NK-92 treated with Interleukin-12 subunit alpha and Interleukin-12 subunit beta, amount 100 ng/mL, for 24 hours (cell line): ENCODE measurements around the gene ACSS1.

Experiments used
- DNase-seq: peaks from one replicate; lab custom pipeline; 2025; lab: John Stamatoyannopoulos, UW

ACSS1 gene

DNA sequence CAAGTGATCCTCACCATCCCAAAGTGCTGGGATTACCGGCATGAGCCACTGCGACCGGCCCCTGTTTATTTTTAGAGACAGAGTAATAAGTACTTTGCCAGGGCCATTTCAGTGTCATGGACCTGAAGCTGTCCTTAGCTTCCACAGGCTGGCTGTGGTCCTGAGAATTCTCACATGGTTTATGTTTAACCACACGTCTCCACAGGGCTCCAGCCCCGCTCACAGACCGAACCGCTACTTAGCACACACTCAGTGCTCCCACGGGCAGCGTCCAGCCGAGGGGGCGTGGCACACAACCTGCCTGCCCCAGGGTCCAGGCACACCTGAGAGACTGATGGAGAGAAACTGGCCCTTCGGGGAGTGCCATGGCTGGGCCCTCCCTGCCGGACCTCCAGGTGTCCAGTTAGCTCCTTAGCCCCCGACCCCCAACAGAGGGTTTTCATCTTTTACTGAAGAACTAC lies 11.7 kb downstream of the ACSS1 start:
- DNase-seq, result no peak

DNA sequence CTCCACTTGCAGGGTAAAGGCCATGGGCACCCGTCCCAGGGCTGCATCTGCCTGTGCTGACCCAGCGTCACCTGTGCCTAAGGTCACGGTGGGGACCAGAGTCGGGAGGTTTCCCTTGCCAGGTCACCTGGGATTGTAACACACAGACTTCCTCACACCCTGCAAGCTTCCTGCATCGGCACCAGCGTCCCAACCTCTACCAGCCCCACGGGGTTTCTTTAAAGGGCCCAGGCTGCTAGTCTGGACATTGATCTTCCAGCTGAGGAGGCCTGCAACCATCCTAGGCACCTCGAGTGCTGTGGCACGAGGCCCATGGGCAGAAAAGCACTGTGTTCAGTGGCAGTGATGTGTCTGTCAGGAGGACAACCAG lies 12.6 kb downstream of the ACSS1 start:
- DNase-seq, result no peak

DNA sequence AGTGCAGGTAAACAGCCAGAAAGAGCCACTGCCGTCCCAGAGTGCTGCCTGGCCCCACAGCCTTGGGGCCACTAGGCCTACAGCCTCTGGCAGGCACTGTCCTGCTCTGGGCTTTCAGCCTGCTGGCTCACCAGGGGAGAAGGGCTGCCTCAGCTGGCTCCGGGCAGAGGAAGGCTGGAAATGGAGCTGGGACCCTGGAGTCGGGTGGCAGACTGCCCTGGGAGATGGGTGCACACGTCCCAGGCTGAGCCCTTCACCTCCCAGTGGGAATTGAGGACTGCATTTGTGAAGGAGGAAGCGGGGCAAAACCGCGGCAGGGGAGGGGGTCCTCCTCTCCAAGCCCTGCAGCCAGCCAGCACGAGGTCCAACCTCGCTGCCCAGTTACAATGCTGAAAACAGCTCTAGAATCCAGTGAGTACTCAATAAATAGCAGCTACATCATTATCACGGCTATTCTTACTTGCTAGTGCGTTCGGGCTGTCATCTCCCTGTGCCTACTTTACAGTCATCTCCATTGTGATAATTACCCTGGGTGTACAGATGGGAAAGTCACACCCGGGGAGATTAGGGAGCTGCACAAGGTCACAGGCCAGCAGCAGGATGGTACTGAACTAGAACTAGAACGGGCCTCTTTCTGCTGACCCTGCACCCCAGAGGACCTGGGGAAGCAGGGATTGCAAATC lies 13.1 kb downstream of the ACSS1 start:
- no peak for DNase-seq

DNA sequence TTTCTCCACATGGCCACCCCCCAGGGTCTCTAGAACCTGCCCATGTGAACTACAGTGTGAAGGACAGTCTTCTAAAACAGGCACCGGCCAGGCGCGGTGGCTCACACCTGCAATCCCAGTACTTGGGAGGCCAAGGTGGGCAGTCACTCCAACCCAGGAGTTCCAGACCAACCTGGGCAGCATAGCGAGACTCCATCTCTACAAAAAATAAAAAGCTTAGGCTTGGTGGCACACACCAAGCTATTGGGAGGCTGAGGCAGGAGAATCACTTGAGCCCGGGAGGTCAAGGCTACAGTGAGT lies 13.7 kb downstream of the ACSS1 start:
- DNase-seq, result no peak

DNA sequence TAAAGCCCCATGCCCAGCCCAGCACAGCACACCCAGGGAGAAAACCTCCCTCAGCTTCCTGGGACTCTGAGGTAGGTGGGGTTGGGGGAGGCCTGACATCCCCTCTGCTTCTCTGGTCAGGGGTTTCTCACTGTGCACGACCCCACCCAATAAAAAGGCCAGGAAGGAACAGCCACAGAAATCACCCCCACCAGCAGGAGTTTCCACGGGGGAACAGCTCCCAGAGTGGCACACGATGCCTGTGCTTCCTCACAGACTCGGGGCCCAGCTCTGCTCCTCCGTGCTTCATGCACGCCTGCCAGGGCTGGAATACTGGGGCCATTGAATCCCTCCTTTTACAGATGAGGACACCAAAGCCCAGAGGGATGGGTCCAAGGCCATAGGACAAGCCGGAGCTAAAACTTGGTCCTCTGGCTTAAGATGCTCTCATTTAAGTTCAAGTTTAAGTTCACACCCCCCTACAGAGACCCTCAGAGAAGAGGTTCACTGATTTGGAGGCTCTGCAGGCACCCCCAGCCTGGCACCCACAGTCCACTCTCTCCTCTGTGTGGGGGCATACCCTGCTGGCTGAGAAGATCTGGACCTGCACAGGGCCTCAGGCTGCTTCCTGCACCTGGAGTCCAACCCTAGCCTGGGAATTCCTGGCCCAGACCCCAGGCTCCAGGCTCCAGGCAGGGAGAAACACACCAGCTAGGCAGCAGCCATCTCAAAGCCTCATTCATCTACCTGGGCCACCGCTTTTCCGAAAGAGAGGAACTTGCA lies 14.3 kb downstream of the ACSS1 start:
- no peak for DNase-seq

DNA sequence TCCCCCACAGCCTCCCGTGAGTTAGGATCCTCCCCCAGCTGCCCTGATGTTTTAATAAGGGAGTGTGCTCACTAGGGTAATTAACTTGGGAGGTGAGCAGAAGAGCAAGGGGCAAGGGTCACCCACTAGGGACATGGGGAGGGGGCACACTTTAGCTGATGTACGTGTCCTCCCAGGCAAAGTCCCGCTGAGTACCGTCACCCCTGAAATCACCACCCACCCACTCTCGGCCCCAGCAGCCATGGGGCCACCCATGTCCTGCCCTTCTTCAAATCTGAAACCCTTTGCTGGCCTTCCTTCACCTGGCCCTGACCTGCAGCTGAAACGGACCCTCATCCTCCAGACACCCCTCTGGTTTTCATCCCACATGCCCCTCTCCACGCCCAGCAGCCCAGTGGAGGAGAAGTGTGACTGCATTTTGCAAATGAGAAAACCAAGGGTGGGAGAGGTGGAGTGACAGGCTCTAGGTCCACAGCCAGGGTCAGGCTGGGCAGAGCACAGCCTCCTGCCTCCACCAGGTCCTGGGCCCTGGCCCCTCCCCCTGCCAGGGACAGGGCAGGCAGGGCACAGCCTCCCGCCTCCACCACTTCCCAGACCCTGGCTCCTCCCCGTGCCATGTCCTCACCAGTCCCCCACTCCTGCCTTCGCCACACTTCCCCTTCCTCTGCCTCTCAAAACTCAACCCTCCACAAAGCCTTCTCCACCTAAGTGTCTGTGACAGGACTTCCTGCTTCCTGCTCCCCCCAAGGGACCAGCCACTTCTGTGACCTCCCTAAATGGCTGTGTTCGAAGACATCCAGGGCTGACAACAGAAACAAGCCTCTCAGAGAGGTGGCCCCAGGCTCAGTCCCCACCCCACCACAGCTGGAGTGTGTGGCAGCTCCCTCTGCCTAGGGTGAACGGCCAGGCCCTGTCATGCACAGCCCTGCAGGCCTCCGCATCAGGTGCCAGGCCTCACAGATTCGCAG lies 15.1 kb downstream of the ACSS1 start:
- DNase-seq, result no peak

DNA sequence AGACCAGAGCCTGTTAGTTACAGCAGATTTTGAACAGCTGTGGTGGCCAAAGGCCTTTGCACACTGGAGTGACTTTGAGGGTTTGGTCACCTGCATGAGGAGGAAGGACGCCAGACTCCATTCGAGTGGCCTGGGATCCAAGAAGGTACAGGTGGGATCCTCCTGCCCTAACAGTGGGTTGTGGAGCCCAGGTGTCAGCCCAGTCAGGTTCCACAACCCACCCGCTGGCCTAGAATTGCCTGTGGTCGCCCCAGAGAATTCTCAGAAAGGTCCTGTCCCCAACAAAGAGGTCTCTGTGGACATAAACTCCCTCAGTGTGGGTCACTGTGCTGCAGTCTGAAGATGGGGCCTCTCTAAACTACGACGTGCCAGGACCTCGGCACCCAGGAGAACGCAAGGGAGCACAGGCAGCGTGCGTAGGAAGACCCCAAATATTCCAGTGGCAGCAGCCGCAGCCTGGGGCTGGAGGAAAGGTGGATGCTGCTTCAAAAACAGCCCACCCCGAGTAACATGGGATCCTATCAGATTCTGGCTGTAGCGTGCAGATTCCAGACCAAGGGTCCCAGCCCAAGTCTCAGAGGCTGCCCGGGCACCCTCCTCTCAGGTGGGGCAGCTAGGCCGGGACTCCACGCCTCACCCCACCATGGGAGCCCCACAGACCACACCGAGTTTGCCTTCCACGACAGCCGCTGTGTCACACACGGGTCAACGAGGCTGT lies 16.0 kb downstream of the ACSS1 start:
- DNase-seq, result no peak

DNA sequence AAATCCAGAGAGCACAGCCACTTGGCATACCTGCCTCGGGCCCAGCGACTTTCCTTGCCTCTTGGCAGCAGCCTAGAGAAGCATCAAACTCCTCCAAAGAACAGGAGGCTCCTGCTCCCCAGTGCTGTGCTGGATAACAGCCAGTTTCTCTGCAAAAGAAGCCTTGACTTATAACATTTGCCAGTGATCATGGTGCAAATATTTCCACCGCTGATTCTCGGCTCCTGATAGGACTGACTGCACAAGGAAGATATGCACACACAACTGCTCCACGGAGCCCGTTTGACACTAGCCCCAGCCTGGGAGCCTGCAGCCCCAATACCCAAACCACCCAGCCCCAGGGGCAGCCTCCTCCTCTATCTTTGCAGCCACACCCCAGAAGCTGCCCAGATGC lies 17.5 kb downstream of the ACSS1 start:
- no peak for DNase-seq

DNA sequence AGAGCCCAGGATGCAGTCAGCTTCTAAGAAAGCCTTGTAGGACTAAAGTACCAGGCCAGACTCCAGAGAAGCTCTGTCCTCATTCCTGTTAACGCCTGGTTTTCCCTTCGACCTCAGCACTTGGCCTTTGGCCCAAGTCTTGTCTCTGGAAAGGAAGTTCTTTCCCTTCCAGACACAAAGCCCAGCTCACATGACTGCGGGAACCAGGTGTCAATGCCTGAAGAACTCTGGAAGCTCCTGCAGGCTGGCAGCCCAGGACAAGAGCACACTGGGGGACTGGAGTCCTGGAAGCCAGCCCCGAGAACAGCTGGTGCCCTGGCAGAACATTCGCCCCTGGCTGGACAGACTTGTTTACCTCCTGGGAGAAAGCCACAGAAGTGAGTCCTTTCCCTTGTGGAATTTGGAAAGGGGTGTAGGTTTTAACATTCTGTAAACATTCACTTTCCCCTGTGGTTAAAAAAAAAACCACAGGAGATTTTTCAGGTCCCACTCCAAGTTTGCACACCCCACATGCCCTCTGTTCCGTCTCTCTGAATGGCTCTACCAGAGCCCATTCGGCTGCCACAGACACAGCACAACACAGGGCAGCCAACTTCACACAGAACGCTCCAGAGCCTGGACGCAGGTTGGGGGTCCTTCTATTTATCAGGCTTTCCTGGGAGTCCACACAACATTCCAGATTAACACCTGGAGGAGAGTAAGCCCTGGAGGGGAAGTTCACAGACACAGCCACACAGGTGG lies 18.1 kb downstream of the ACSS1 start:
- DNase-seq, result no peak

DNA sequence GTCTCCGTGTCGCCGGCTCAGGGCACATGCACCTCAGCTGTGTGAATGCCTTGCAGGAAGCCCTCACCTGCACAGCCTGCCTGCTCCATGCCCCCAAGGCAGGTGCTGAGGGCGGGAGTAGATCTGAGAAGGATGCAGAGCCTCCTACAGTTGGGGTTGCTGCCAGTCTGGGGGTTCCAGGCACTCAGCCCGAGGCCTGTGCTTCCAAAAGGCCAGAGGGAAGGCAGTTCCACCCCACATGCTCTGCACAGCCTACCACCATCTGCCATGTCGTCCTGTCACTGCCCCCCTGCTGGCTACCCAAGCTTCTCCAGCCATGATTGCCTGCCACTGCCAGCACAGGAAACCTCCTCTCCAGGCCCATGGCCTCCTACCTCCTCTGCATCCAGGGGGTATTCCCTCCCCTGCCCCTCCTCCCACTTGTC lies 19.3 kb downstream of the ACSS1 start:
- no peak for DNase-seq

DNA sequence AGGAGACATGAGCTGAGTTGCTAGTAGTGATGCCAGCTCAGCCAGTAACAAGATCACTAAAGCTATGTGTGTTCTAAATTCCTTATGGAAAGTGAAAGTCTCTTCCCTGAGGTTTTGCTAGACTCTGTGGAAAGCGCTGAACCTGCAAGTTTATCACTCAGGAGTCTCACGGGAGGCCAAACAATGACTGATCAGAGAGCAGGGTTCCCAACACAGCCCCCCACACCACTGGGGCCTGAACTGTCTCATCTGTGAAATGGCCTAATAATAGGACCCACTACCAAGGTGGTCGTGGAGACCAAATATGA lies 19.9 kb downstream of the ACSS1 start:
- no peak for DNase-seq

DNA sequence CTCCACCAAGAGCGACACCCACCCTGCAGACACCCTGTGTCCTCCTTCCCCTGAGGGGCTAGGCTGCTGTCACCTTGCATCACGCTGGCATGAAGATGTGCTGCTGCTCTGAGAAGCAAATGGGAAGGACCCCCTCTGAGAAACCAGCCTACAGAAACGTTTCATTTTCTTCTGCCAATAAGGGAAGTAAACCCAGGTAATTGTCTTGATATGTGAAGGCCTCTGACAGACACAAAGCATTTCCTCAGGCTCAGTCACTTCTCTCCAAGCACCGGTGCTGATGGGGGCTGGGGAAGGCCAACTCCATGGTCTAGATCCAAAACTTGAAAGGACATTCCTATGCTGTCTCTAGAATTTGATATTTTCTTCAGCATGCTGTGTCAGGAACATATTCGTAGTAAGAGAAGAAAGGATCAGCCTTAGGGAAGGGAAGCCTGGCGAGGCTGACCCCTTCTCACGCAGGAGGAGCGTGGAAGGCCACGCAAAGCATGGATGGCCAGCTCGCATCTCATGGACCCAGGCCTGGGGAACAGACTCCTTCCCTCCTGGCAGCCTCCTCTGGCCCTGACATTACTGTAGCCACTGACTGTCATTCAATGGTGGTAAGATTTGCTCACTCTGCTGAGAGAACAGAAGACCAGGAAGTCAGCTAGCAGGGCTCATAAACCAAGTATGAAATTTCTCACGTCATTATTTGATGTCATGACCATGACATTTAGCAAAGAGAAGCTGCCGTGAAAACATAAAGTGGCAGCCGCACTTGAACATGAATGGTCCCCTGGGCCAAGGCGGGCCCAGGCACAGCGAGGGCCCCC lies 20.4 kb downstream of the ACSS1 start:
- no peak for DNase-seq

DNA sequence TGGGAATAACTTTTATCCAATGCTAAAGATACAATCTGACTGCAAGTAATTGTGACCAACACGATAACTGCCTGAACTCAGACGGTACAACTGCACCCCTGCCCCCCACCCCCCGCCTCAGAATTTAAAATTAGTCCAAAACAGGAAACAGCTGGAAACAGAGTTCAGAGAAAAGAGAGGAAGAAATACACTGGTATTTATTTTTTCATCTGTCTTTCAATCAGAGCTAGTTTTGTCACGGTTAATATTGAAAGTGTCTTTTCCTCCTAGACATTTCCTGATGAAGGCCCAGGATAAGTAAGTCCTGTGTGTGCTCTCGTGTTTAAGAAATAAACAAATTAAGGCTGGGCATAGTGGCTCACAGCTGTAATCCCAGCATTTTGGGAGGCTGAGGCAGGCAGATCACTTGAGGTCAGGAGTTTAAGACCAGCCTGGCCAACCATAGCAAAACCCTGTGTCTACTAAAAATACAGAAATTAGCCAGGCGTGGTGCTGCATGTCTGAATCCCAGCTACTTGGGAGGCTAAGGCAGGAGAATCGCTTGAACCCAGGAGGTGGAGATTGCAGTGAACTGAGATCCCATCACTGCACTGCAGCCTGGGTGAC lies 21.5 kb downstream of the ACSS1 start:
- no peak for DNase-seq

DNA sequence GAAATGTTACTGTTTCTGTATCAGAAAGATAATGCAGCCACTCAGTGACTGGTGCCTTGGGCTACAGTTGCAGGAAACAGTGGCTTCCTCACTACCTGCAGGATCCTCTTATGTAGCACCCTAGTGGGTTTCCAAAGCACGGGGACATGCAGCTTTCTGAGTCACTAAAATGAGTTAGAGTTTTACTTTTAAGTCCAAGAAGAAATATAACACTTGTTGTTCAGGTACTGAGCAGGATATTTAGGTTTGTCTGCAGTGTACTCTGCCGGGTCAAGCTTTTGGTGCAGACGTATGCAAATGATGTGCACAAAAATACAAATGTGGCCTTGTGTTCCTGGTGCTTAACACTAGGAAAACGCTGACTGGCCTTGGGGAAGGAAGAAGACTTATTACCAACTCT lies 22.0 kb downstream of the ACSS1 start:
- no peak for DNase-seq

DNA sequence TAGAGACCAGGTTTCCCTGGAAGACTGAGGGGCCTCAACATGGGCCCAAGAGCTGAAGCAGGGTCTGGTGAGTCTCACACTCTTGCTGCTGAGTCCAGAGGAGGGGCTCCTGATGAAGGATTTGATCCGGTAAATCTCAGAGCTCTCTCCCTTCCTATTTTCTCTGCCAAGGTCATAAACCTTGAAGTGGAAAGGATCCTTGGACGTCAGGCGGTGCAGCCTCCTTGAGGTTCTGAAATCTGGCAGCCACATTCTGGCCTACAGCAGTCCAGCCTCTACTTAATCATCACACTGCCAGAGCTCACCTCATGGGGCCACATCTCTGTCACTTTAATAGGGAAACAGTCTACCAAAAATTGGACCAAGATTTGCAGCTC lies 24.0 kb downstream of the ACSS1 start:
- DNase-seq, result no peak

DNA sequence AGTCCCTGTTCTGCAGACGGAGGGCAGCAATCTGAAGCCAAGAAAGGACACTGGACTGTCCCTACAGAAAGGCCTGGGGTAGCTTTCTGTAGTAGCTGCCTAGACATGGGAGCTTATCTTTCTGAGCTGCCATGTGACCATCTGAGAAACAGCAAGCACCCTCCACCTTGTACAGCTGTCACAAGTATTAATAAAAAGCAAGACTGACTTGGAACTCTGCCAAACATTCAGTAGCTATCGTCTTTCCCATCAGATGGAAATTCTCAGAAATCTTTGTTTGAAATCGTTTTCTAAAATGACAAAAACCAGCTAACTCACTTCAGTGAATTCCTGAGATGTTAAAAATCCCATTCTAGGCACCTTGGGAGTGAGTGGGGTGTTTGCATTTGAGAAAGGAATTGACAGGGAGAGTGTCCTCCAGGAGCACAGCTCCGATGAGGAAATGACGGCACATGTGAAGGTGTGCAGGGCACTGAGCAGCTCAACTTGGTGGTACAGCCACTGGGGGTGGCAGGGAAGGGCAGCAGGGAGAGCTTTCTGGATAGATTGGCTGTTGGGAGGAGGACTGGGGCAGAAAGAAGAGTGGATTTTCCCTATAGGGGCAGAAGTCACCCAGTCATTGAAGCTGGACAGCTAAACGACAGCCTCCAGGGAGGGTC lies 24.5 kb downstream of the ACSS1 start:
- DNase-seq, result no peak

DNA sequence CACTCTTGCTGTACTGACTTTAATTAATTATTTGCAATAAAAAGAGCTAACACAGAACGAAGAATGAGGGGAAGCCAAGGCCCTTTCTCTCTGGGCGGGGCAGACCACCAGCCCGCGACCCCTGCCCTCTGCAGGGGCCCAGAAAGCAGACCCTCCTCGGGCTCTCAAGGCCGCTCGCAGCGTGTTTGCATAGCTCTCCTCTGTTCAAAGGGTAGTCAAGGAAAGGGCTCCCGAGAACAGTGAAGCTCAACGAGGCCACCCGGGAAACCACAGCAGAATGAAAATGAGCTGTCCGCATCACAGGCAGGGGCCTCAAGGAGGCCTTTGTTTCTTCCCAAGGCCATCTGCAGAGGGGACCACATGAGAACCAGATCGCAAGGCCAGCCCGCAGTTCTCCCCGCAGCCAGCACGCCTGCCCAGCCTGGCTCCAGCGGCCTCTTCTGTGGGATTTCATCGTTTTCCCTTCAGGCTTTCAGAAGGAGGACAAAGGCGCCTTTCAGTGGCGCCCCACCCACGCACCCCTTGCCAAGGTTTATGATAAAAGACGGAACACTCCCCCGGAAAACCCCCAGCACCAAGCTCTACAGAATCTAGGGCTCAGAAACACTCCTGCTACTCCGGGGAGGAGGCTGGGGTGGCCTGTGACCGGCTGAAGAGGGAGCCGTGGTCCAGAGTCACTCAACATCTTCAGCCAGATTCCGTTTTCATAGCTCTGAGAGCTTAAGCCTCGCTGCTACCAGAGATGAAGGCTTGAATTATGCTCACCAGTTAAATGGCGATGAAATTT lies 25.3 kb downstream of the ACSS1 start:
- no peak for DNase-seq

DNA sequence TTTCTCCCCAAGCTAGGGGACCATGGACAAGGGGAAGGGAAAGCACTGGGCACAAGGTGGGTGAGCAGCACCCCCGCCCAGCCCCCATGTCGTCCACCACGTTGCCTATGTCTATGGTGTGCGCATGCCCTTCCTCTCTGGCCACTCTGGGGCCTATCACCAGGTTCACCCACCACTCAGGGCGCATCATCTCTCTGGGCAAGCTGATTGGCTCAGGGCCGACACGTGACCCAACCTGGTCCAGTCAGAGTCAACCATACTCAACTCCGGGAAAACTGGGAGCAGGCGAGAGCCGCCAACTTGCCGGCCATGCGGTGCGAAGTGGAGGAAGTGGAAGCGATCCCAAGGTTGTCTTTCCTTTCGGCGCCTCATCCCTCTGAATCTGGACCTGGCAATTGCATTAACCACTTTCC lies 25.9 kb downstream of the ACSS1 start:
- DNase-seq, result no peak

DNA sequence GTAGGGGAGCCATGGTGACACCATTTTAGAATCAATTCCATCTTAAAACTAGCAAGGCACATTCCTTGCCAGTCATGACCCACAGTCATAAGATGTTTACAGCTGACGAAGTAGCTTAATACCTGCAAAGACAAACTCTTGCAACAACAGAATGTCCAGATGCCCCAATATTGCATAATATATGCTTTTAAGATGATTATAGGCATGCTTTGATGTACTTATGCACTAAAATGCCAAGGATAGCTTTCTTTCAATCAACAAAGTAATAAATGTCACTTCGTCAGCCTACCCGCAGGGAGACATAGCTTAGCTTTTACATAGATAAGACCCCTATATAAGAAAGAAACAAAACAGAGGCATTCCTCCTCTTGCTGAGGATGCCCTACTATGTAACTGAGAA lies 26.7 kb downstream of the ACSS1 start:
- DNase-seq, result no peak
